WTC11 (cell line): ENCODE results near the gene GAB2.

Experiments used
- GTF2I ChIP-seq: fragments of 250-450 bp; sonication (Bioruptor Pico); conservative IDR thresholded peaks from 2 replicates; pipeline ENCODE4 v1.4.0; 2021; ENCODE audit warnings: mild to moderate bottlenecking
- JUN ChIP-seq: sonication (generic); formaldehyde crosslinking; IDR thresholded peaks from 2 replicates; pipeline ENCODE4 v1.8.0; 2023; ENCODE audit warnings: mild to moderate bottlenecking, missing genetic modification reagents
- STAT6 ChIP-seq: sonication (generic); formaldehyde crosslinking; conservative IDR thresholded peaks from 2 replicates; pipeline ENCODE4 v1.8.1; 2023; ENCODE audit warnings: mild to moderate bottlenecking, low read depth, missing genetic modification reagents, moderate library complexity
- TEAD4 ChIP-seq: sonication (generic); formaldehyde crosslinking; IDR thresholded peaks from 2 replicates; pipeline ENCODE4 v1.8.0; 2022; ENCODE audit warnings: mild to moderate bottlenecking, missing genetic modification reagents
- ZNF232 ChIP-seq: sonication (generic); formaldehyde crosslinking; IDR thresholded peaks from 2 replicates; pipeline ENCODE4 v1.8.0; 2022; ENCODE audit warnings: mild to moderate bottlenecking, missing genetic modification reagents
- ZNF416 ChIP-seq: fragments of 250-450 bp; sonication (Bioruptor Pico); IDR thresholded peaks from 2 replicates; pipeline ENCODE4 v1.9.0; 2021; ENCODE audit warnings: mild to moderate bottlenecking, inconsistent platforms
- TF ChIP-seq, protein P1 (sequence below): fragments of 200-600 bp; IDR thresholded peaks from 2 replicates; pipeline ENCODE4 v1.8.0; 2022; ENCODE audit warnings: antibody characterized with exemption
- TF ChIP-seq, protein P2 (sequence below): sonication (generic); formaldehyde crosslinking; IDR thresholded peaks from 2 replicates; pipeline ENCODE4 v1.8.0; 2022; ENCODE audit warnings: mild to moderate bottlenecking, missing genetic modification reagents
- TF ChIP-seq, protein P3 (sequence below): sonication (generic); formaldehyde crosslinking; IDR thresholded peaks from 2 replicates; pipeline ENCODE4 v1.8.1; 2023; ENCODE audit warnings: mild to moderate bottlenecking, missing genetic modification reagents, borderline replicate concordance

DNA sequence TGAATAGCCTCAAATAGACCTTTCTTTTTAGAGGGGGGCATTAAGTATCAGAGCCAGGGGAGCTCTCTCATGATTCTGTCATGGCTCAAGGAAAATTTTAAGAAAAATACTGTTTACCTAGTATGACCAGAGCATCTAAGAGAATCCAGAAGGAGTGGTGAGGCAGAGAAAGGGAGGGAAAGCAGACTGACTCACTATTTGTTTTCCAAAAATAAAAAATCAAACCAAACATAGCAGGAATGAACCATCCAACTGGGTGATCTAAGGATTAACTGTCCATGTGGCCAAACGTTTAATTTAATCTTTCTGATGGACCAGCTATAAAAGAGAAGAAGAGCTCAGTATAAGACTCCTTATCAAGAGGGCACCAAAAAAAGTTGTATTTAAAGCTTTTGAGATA, 70.8 kb downstream of the GAB2 start:
- TF ChIP-seq, protein P1, sequence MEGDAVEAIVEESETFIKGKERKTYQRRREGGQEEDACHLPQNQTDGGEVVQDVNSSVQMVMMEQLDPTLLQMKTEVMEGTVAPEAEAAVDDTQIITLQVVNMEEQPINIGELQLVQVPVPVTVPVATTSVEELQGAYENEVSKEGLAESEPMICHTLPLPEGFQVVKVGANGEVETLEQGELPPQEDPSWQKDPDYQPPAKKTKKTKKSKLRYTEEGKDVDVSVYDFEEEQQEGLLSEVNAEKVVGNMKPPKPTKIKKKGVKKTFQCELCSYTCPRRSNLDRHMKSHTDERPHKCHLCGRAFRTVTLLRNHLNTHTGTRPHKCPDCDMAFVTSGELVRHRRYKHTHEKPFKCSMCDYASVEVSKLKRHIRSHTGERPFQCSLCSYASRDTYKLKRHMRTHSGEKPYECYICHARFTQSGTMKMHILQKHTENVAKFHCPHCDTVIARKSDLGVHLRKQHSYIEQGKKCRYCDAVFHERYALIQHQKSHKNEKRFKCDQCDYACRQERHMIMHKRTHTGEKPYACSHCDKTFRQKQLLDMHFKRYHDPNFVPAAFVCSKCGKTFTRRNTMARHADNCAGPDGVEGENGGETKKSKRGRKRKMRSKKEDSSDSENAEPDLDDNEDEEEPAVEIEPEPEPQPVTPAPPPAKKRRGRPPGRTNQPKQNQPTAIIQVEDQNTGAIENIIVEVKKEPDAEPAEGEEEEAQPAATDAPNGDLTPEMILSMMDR = no peak
- TF ChIP-seq ZNF416 (CRISPR knock-in tag) (no peak), TEAD4 (CRISPR knock-in tag) (no peak), JUN (CRISPR knock-in tag) (no peak), ZNF232 (no peak), GTF2I (CRISPR knock-in tag) (no peak), STAT6 (no peak)
- TF ChIP-seq, protein P2, sequence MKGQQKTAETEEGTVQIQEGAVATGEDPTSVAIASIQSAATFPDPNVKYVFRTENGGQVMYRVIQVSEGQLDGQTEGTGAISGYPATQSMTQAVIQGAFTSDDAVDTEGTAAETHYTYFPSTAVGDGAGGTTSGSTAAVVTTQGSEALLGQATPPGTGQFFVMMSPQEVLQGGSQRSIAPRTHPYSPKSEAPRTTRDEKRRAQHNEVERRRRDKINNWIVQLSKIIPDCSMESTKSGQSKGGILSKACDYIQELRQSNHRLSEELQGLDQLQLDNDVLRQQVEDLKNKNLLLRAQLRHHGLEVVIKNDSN (CRISPR knock-in tag) = no peak
- TF ChIP-seq, protein P3, sequence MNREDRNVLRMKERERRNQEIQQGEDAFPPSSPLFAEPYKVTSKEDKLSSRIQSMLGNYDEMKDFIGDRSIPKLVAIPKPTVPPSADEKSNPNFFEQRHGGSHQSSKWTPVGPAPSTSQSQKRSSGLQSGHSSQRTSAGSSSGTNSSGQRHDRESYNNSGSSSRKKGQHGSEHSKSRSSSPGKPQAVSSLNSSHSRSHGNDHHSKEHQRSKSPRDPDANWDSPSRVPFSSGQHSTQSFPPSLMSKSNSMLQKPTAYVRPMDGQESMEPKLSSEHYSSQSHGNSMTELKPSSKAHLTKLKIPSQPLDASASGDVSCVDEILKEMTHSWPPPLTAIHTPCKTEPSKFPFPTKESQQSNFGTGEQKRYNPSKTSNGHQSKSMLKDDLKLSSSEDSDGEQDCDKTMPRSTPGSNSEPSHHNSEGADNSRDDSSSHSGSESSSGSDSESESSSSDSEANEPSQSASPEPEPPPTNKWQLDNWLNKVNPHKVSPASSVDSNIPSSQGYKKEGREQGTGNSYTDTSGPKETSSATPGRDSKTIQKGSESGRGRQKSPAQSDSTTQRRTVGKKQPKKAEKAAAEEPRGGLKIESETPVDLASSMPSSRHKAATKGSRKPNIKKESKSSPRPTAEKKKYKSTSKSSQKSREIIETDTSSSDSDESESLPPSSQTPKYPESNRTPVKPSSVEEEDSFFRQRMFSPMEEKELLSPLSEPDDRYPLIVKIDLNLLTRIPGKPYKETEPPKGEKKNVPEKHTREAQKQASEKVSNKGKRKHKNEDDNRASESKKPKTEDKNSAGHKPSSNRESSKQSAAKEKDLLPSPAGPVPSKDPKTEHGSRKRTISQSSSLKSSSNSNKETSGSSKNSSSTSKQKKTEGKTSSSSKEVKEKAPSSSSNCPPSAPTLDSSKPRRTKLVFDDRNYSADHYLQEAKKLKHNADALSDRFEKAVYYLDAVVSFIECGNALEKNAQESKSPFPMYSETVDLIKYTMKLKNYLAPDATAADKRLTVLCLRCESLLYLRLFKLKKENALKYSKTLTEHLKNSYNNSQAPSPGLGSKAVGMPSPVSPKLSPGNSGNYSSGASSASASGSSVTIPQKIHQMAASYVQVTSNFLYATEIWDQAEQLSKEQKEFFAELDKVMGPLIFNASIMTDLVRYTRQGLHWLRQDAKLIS (CRISPR knock-in tag) = no peak
